Stimulated activated CD8-positive, alpha-beta memory T cell treated with anti-CD3 and anti-CD28 coated beads, Interleukin-15, amount 100 ng/mL, for 4 hours (primary cell): ENCODE data around the gene SLC30A9.

Experiments
- DNase-seq, 2 donors: peaks; one replicate each; pipeline ENCODE4 v3.0.0-alpha.2; 2020; ENCODE audit warnings: low read depth in 2 of 2

SLC30A9 gene

GRCh38 chr4:41990365-41991111 is at the start of gene SLC30A9:
Gene SLC30A9 (plus strand): TSS chr4:41990530. CDS start chr4:41990652, 122 bp downstream.
- DNase-seq: peak; percentile 84 to 90

GRCh38 chr4:41940834-41941233 is 49.5 kb upstream of the SLC30A9 start:
- DNase-seq: no peak

GRCh38 chr4:41943506-41943905 is 46.8 kb upstream of the SLC30A9 start:
- DNase-seq: no peak

GRCh38 chr4:41944089-41944488 is 46.2 kb upstream of the SLC30A9 start:
- DNase-seq: no peak

GRCh38 chr4:41949531-41949930 is 40.8 kb upstream of the SLC30A9 start:
- no peak for DNase-seq

- DNase-seq: no peak
Measured at GRCh38 chr4:41957634-41958033, 32.7 kb upstream of the SLC30A9 start.

GRCh38 chr4:41963105-41963504 is 27.2 kb upstream of the SLC30A9 start:
- DNase-seq: no peak

- DNase-seq: no peak
Measured at GRCh38 chr4:41964401-41964800, 25.9 kb upstream of the SLC30A9 start.

- no peak for DNase-seq
Measured at GRCh38 chr4:41967392-41967791, 22.9 kb upstream of the SLC30A9 start.

GRCh38 chr4:41969671-41970070 is 20.7 kb upstream of the SLC30A9 start:
- no peak for DNase-seq

- no peak for DNase-seq
Measured at GRCh38 chr4:41975341-41975740, 15.0 kb upstream of the SLC30A9 start.

GRCh38 chr4:41976775-41977516 is 13.4 kb upstream of the SLC30A9 start:
- no peak for DNase-seq

- no peak for DNase-seq
Measured at GRCh38 chr4:41977709-41978108, 12.6 kb upstream of the SLC30A9 start.

- DNase-seq: no peak
Measured at GRCh38 chr4:41981456-41981855, 8.9 kb upstream of the SLC30A9 start, which contains the start of gene DCAF4L1. Gene DCAF4L1 (plus strand): TSS chr4:41981756. CDS start chr4:41981793, 37 bp downstream.

- no peak for DNase-seq
Measured at GRCh38 chr4:41982716-41983115, 7.6 kb upstream of the SLC30A9 start.

GRCh38 chr4:41985151-41985550 is 5.2 kb upstream of the SLC30A9 start:
- DNase-seq: no peak

- DNase-seq: no peak
Measured at GRCh38 chr4:41989994-41990364, 351 bp upstream of the SLC30A9 start.

GRCh38 chr4:41991916-41992767 is 1.8 kb downstream of the SLC30A9 start:
- no peak for DNase-seq

GRCh38 chr4:41992967-41993857 is 2.9 kb downstream of the SLC30A9 start:
- no peak for DNase-seq

GRCh38 chr4:41994461-41994985 is 4.2 kb downstream of the SLC30A9 start:
- no peak for DNase-seq

GRCh38 chr4:41998019-41998418 is 7.7 kb downstream of the SLC30A9 start:
- no peak for DNase-seq
